ENCODE measurements around the gene SMIM38. TPM values are rescaled to one million over a fixed set of nuclear protein-coding genes. Genes with fewer than 3 reads are reported as not detected.

Gene SMIM38
- total and polyA plus RNA-seq, 2 experiments from 2014 or later: 0.38 TPM; not detected in 1

DNA sequence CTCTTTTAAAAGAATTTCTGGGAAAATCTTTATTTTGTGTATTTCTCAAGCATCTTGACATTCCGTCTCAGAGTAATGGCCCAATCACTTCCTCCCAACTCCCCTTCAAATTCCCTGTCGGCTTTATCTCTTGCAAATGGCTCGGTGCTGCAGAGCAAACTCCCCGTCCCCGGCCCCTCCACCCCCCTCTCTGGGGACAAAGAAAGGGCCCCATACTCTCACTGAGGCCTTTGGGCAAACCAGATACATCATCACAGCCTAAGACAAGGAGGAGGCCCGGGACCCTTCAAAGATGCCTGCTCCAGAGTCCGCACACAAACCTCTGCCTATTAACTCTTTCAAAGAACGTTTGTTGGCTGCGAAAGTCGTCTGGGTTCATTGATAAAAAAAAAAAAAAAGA lies 3.9 kb upstream of the SMIM38 start (continued):
- TF ChIP-seq STAT1 (IDR thresholded peaks at IDR 0.05; ENCODE audit: unreplicated experiment) (no peak), CREB1 (CRISPR knock-in tag; IDR thresholded peaks at IDR 0.05; ENCODE audit: low read depth) (no peak), EZH2 (IDR thresholded peaks at IDR 0.05; ENCODE audit: low read depth, unreplicated experiment) (no peak), EZH2phosphoT487 (IDR thresholded peaks at IDR 0.05; ENCODE audit: unreplicated experiment) (no peak), NANOG (IDR thresholded peaks at IDR 0.05; ENCODE audit: borderline replicate concordance) (no peak)
- TF ChIP-seq, protein P1, sequence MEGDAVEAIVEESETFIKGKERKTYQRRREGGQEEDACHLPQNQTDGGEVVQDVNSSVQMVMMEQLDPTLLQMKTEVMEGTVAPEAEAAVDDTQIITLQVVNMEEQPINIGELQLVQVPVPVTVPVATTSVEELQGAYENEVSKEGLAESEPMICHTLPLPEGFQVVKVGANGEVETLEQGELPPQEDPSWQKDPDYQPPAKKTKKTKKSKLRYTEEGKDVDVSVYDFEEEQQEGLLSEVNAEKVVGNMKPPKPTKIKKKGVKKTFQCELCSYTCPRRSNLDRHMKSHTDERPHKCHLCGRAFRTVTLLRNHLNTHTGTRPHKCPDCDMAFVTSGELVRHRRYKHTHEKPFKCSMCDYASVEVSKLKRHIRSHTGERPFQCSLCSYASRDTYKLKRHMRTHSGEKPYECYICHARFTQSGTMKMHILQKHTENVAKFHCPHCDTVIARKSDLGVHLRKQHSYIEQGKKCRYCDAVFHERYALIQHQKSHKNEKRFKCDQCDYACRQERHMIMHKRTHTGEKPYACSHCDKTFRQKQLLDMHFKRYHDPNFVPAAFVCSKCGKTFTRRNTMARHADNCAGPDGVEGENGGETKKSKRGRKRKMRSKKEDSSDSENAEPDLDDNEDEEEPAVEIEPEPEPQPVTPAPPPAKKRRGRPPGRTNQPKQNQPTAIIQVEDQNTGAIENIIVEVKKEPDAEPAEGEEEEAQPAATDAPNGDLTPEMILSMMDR (conservative IDR thresholded peaks at IDR 0.05; ENCODE audit: low read depth in 2 of 2): no peak
- TF ChIP-seq, protein P2, sequence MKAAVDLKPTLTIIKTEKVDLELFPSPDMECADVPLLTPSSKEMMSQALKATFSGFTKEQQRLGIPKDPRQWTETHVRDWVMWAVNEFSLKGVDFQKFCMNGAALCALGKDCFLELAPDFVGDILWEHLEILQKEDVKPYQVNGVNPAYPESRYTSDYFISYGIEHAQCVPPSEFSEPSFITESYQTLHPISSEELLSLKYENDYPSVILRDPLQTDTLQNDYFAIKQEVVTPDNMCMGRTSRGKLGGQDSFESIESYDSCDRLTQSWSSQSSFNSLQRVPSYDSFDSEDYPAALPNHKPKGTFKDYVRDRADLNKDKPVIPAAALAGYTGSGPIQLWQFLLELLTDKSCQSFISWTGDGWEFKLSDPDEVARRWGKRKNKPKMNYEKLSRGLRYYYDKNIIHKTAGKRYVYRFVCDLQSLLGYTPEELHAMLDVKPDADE (IDR thresholded peaks at IDR 0.05): no peak

DNA sequence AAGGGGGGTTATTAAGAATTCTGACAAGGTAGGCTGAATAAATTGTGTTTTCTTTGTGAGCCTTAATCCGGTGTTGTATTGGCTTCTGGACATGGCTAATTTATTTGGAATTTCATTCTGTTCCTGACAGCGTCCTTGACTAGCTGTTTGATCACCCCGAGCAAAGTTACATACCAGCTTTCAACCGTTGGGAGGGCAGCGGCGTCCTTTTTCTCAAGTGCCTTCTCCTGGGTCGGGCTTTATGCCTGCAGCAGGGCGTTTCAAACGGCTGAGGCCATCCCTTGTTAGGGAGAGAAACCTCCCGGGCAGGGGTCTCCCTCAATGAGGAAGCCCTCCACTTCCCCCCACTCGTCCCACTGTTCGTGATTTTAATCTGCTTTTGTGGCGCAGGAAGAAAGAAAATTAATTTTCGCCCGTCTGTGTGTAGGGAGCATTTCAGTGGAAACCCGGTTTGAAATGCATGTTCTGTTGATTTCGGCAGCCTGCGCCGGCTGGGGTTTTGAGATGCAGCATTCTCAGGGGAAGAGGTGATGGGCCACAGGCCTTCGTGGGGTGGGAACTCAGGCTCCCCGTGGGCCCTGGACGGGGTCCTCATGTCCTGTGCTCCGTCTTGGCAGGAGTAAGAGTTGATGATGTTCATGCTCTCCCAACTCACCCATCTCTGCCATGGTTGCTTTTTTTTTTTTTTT lies 2.9 kb upstream of the SMIM38 start:
- Mint-ChIP-seq H3K4me1 (peaks cover 22% of the 10 kb centered on the region), H3K36me3 (ENCODE audit: low read depth) (peaks cover 13% of the 10 kb centered on the region), H3K9me3 (peaks cover 17% of the 10 kb centered on the region), H3K27ac (peak overlapping the region; percentile 15; the same call in 1 of the 2 replicates), H3K4me3 (no peak overlapping the region), H3K27me3 (ENCODE audit: insufficient read depth, low read depth, poor library complexity) (peaks cover 21% of the 10 kb centered on the region)
- Histone ChIP-seq H3K4me1 (ENCODE audit: insufficient read depth) (peaks cover 17% of the 10 kb centered on the region), H3K4me2 (no peak overlapping the region), H3K27ac (ENCODE audit: low read depth) (no peak overlapping the region), H3K9me2 (ENCODE audit: insufficient read depth) (no peaks in the 10 kb centered on the region), H3F3A (replicated peaks; ENCODE audit: low read depth) (no peaks in the 10 kb centered on the region), H4K20me1 (replicated peaks; ENCODE audit: insufficient read depth) (no peaks in the 10 kb centered on the region), H3K36me3 (ENCODE audit: insufficient read depth) (no peaks in the 10 kb centered on the region; the same call in 1 of the 2 replicates), H3K79me2 (replicated peaks; ENCODE audit: insufficient read depth) (no peaks in the 10 kb centered on the region), H3K27me3 (ENCODE audit: insufficient read depth) (no peaks in the 10 kb centered on the region), H3K4me3 (no peak overlapping the region), H2AFZ (peak overlapping the region; percentile 95)
- ATAC-seq: peak; percentile 48
- DNase-seq (ENCODE audit: low spot score): peak; percentile 31
- TF ChIP-seq, protein P1 (conservative IDR thresholded peaks at IDR 0.05; ENCODE audit: low read depth in 2 of 2): no peak
- TF ChIP-seq, protein P3, sequence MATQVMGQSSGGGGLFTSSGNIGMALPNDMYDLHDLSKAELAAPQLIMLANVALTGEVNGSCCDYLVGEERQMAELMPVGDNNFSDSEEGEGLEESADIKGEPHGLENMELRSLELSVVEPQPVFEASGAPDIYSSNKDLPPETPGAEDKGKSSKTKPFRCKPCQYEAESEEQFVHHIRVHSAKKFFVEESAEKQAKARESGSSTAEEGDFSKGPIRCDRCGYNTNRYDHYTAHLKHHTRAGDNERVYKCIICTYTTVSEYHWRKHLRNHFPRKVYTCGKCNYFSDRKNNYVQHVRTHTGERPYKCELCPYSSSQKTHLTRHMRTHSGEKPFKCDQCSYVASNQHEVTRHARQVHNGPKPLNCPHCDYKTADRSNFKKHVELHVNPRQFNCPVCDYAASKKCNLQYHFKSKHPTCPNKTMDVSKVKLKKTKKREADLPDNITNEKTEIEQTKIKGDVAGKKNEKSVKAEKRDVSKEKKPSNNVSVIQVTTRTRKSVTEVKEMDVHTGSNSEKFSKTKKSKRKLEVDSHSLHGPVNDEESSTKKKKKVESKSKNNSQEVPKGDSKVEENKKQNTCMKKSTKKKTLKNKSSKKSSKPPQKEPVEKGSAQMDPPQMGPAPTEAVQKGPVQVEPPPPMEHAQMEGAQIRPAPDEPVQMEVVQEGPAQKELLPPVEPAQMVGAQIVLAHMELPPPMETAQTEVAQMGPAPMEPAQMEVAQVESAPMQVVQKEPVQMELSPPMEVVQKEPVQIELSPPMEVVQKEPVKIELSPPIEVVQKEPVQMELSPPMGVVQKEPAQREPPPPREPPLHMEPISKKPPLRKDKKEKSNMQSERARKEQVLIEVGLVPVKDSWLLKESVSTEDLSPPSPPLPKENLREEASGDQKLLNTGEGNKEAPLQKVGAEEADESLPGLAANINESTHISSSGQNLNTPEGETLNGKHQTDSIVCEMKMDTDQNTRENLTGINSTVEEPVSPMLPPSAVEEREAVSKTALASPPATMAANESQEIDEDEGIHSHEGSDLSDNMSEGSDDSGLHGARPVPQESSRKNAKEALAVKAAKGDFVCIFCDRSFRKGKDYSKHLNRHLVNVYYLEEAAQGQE (IDR thresholded peaks at IDR 0.05; ENCODE audit: unreplicated experiment): no peak
- TF ChIP-seq, protein P4, sequence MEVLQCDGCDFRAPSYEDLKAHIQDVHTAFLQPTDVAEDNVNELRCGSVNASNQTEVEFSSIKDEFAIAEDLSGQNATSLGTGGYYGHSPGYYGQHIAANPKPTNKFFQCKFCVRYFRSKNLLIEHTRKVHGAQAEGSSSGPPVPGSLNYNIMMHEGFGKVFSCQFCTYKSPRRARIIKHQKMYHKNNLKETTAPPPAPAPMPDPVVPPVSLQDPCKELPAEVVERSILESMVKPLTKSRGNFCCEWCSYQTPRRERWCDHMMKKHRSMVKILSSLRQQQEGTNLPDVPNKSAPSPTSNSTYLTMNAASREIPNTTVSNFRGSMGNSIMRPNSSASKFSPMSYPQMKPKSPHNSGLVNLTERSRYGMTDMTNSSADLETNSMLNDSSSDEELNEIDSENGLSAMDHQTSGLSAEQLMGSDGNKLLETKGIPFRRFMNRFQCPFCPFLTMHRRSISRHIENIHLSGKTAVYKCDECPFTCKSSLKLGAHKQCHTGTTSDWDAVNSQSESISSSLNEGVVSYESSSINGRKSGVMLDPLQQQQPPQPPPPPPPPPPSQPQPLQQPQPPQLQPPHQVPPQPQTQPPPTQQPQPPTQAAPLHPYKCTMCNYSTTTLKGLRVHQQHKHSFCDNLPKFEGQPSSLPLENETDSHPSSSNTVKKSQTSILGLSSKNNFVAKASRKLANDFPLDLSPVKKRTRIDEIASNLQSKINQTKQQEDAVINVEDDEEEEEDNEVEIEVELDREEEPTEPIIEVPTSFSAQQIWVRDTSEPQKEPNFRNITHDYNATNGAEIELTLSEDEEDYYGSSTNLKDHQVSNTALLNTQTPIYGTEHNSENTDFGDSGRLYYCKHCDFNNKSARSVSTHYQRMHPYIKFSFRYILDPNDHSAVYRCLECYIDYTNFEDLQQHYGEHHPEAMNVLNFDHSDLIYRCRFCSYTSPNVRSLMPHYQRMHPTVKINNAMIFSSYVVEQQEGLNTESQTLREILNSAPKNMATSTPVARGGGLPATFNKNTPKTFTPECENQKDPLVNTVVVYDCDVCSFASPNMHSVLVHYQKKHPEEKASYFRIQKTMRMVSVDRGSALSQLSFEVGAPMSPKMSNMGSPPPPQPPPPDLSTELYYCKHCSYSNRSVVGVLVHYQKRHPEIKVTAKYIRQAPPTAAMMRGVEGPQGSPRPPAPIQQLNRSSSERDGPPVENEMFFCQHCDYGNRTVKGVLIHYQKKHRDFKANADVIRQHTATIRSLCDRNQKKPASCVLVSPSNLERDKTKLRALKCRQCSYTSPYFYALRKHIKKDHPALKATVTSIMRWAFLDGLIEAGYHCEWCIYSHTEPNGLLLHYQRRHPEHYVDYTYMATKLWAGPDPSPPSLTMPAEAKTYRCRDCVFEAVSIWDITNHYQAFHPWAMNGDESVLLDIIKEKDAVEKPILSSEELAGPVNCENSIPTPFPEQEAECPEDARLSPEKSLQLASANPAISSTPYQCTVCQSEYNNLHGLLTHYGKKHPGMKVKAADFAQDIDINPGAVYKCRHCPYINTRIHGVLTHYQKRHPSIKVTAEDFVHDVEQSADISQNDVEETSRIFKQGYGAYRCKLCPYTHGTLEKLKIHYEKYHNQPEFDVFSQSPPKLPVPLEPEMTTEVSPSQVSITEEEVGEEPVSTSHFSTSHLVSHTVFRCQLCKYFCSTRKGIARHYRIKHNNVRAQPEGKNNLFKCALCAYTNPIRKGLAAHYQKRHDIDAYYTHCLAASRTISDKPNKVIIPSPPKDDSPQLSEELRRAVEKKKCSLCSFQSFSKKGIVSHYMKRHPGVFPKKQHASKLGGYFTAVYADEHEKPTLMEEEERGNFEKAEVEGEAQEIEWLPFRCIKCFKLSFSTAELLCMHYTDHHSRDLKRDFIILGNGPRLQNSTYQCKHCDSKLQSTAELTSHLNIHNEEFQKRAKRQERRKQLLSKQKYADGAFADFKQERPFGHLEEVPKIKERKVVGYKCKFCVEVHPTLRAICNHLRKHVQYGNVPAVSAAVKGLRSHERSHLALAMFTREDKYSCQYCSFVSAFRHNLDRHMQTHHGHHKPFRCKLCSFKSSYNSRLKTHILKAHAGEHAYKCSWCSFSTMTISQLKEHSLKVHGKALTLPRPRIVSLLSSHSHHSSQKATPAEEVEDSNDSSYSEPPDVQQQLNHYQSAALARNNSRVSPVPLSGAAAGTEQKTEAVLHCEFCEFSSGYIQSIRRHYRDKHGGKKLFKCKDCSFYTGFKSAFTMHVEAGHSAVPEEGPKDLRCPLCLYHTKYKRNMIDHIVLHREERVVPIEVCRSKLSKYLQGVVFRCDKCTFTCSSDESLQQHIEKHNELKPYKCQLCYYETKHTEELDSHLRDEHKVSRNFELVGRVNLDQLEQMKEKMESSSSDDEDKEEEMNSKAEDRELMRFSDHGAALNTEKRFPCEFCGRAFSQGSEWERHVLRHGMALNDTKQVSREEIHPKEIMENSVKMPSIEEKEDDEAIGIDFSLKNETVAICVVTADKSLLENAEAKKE (CRISPR knock-in tag; IDR thresholded peaks at IDR 0.05): no peak

All from GM23338 (cell line).